Lower lobe of right lung (tissue), 2 donors: ENCODE measurements around the gene OR2V2. TPM values are rescaled to one million over a fixed set of nuclear protein-coding genes. Genes with fewer than 3 reads are reported as not detected.

Experiments used
- ATAC-seq, 2 donors: fragments of 200-7000 bp; cut with Tn5 transposase; one replicate each; pipeline ENCODE4 v1.9.1; 2020 to 2022; ENCODE audit warnings: mild to moderate bottlenecking in 2 of 2, moderate library complexity in 2 of 2
- DNase-seq: peaks from one replicate; pipeline ENCODE4 v3.0.0-alpha.2; 2020
- H3K27ac ChIP-seq: fragments of 200-600 bp; one replicate; pipeline ENCODE4 v1.8.0; 2022
- H3K27me3 ChIP-seq: fragments of 200-600 bp; one replicate; pipeline ENCODE4 v1.8.0; 2022; ENCODE audit warnings: low read depth
- H3K36me3 ChIP-seq: fragments of 200-600 bp; one replicate; pipeline ENCODE4 v1.8.0; 2022; ENCODE audit warnings: mild to moderate bottlenecking
- H3K4me1 ChIP-seq: fragments of 200-600 bp; one replicate; pipeline ENCODE4 v1.8.0; 2022
- H3K4me3 ChIP-seq: fragments of 200-600 bp; one replicate; pipeline ENCODE4 v1.8.0; 2022; ENCODE audit warnings: mild to moderate bottlenecking
- H3K9me3 ChIP-seq: fragments of 200-600 bp; one replicate; pipeline ENCODE4 v1.8.0; 2022
- intact Hi-C: fragments of 100-400 bp; cut with DNase I; formaldehyde crosslinking; loops from one replicate; pipeline ENCODE4 v1.11.0; 2022
- total RNA-seq: library from RNA; stranded (reverse); fragmentation: NEBNext Ultra II Directional; extraction: Animal tissue kit (Norgen Biotek cat#: 25700); gene quantifications from one replicate; pipeline ENCODE4 v1.2.1, GENCODE V29; 2021
- TF ChIP-seq, protein P1 (sequence below): fragments of 200-600 bp; IDR thresholded peaks from one replicate; pipeline ENCODE4 v1.8.0; 2022; ENCODE audit warnings: antibody characterized with exemption, mild to moderate bottlenecking
- donor health status: DM: no; HTN: yes; CAD: no; lungs with severe emphysema.

The OR2V2 gene
- total RNA-seq, 1 donor from 2014 or later: not detected

DNA sequence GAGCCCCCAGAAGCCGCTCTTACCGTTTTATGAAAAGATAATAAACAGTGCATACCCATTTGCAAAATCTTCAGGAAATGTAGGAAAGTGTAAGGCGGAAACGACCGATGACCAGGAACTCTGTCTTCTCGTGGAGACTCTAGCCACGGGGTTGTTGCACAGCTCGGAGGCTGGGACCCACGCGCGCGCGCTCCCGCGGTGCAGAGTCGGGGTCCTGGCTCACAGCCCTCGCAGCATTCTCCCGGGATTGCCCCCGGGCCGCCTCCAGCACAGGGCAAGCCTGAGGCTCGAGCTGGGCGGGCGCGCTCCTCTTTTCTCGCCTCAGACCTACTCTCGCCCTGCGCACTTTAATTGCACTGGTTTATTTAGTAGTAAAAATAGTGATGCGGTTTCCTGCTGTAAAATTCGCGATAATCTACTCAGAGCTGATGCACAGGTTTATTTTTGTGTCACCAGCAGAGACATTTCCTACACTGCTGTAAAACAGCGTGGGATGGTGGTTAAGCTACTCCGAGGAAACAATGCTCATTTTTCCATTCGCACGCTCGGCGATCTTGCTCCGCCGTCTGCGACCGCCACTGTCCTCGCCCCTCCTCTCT, 42.1 kb downstream of the OR2V2 start:
- Histone ChIP-seq H3K27ac (peak overlapping the region; percentile 89), H3K36me3 (no peaks in the 10 kb centered on the region), H3K4me3 (peak overlapping the region; percentile 84), H3K4me1 (peaks cover 18% of the 10 kb centered on the region), H3K27me3 (no peaks in the 10 kb centered on the region), H3K9me3 (no peaks in the 10 kb centered on the region)
- TF ChIP-seq, protein P1, sequence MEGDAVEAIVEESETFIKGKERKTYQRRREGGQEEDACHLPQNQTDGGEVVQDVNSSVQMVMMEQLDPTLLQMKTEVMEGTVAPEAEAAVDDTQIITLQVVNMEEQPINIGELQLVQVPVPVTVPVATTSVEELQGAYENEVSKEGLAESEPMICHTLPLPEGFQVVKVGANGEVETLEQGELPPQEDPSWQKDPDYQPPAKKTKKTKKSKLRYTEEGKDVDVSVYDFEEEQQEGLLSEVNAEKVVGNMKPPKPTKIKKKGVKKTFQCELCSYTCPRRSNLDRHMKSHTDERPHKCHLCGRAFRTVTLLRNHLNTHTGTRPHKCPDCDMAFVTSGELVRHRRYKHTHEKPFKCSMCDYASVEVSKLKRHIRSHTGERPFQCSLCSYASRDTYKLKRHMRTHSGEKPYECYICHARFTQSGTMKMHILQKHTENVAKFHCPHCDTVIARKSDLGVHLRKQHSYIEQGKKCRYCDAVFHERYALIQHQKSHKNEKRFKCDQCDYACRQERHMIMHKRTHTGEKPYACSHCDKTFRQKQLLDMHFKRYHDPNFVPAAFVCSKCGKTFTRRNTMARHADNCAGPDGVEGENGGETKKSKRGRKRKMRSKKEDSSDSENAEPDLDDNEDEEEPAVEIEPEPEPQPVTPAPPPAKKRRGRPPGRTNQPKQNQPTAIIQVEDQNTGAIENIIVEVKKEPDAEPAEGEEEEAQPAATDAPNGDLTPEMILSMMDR: no peak
- intact Hi-C loops: no loop called here
- DNase-seq: no peak
- no peak for ATAC-seq

DNA sequence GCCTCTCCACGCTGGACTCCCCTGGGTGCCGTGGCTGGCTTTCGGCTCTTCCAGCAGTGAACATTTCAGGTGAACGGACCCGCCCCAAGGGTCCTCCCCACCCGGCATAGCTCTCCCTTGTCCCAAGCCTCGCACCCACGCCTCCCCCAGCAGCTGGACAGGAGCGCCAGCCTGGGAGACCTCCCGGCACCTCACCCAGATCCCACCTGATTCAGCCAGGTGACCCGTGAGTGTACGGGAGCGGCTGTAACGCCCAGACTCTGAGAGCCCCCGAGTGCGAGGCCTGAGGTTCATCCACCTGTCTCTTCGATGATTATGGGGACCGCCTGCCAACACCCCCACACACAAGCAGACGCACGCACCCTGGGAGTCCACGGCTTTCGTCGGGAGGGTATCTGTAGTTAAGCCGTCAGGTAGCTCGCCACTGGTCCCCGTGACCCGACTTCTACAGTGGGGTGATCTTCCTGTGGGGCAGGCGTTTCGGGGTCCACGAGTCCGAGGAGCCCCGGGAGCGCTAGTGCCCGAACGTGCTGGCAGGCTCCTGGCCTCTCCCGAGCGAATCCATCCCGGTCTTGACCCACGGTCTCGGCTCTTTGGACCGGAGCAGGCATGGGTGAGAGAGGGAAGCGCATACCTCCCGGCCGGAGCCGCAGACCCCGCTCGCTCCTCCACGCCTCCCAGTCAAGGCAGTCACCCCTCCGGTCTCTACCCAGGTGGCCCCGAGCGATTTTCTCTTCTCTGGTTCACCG, 42.8 kb downstream of the OR2V2 start:
- Histone ChIP-seq H3K27me3 (no peaks in the 10 kb centered on the region), H3K4me3 (peak overlapping the region; percentile 84), H3K36me3 (no peaks in the 10 kb centered on the region), H3K27ac (peak overlapping the region; percentile 89), H3K4me1 (peaks cover 18% of the 10 kb centered on the region), H3K9me3 (no peaks in the 10 kb centered on the region)
- intact Hi-C loops: no loop called here
- TF ChIP-seq, protein P1: no peak
- ATAC-seq (no peak), DNase-seq (no peak)

DNA sequence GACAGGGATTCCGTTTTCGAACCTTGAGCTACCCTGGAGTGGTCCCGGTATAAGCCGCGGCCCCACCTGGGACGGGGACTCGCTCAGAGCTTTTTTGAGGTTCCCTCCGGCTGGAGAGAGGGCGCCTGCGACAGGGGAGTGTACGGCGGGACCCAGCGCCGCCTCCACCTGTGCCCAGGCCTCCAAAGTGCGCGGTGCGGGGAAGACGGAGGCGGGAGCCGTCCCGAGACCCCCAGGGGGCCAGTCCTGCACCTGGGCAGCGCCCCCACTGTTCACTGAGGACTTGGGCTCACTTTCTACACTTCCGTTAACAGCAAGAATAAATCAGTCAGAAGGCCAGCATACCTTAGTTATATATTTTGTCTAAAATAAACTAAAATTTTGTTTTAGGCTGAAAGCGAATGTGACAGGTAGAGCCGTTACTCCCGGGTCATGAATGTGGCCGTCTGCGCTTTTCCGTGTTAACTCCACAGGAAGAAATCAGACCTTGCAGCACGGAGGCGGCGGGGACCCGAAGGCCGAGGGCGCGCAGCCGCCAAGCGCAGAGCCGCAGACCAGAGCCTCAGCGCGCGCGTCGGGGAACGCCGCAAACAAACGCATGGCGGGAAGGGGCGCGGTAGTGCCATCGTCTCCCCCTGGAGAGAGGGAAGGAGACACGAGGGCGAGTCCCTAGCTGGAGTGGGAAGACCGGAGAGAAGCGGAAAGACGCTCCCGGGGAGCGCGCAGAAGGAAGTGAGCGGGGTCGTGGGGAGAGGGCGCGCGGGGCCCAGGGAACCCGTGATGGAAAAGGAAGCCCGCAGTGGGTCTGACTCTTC, 43.5 kb downstream of the OR2V2 start:
- DNase-seq (peak; percentile 68), ATAC-seq (peak; percentile 8 to 34)
- TF ChIP-seq, protein P1: no peak
- no peaks in the 10 kb centered on the region for H3K36me3 ChIP-seq
- intact Hi-C loops: no loop called here
- peak overlapping the region; percentile 89 for H3K27ac ChIP-seq
- H3K27me3 ChIP-seq: no peaks in the 10 kb centered on the region
- no peaks in the 10 kb centered on the region for H3K9me3 ChIP-seq
- H3K4me3 ChIP-seq: peak overlapping the region; percentile 84
- H3K4me1 ChIP-seq: peaks cover 18% of the 10 kb centered on the region

DNA sequence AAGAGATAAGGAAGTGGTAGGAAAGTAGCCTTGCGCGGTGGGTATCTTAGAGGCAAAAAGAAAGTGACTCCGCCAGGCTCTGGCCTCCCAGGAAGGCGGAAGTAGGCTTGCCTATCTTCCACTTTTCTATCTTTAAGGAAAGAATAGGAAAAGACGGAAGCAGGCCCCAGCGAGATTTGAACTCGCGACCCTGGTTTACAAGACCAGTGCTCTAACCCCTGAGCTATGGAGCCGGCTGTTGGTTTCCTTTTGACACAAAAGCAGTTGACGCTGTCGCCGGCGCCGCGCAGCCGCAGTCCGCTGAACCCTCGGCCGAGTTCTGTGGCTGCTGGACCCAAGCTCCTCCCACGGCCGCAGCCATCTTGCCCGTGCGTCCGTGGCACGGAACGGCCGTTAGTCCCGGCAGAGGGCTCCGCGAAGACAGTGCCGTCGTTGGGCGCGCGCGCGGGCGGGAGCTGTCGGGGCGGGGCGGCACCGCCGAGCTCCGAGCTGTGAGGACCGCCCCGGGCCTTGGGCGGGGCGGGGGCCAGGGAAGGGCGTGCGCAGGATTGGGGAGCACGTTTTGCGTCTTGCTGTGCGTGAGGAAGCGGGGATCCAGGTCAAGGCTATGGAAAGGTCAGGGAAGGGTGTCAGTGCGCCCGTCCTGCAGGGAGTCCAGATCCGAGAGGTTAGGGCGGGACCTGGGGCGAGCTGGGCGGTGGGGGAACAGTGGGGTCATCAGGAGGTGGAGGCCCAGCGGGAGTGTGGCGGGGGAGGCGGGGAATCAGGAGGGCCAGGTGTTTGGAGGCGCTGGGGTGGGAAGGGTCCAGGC, 44.3 kb downstream of the OR2V2 start:
- TF ChIP-seq, protein P1: no peak
- ATAC-seq: peak; percentile 82 to 91
- no peaks in the 10 kb centered on the region for H3K27me3 ChIP-seq
- peak; percentile 96 for DNase-seq
- H3K27ac ChIP-seq: peak overlapping the region; percentile 89
- H3K9me3 ChIP-seq: no peaks in the 10 kb centered on the region
- peaks cover 18% of the 10 kb centered on the region for H3K4me1 ChIP-seq
- intact Hi-C loops: no loop called here
- H3K36me3 ChIP-seq: no peaks in the 10 kb centered on the region
- H3K4me3 ChIP-seq: peak overlapping the region; percentile 84
